Esophagus muscularis mucosa (tissue), 4 donors: Measurements from ENCODE around the gene NAPA. TPM values are rescaled to one million over a fixed set of nuclear protein-coding genes. Genes with fewer than 3 reads are reported as not detected.

Experiments used
- DNase-seq: peaks from one replicate; pipeline ENCODE4 v3.0.0-alpha.2; 2017; ENCODE audit errors: extremely low spot score
- H3K27ac ChIP-seq, 4 donors: fragments of 200-600 bp; sonication (generic); replicated peaks in 1 of 4; 1 replicate in 3 of 4; 2 replicates in 1 of 4; pipeline ENCODE4 v1.5.1; 2016 to 2019; ENCODE audit warnings: mild to moderate bottlenecking in 1 of 4
- H3K27me3 ChIP-seq, 4 donors: fragments of 200-600 bp; sonication (generic); one replicate each; pipeline versions ENCODE4 v1.5.1 to v1.6.0; 2016 to 2019
- H3K36me3 ChIP-seq, 4 donors: fragments of 200-600 bp; sonication (generic); one replicate each; pipeline ENCODE4 v1.5.1; 2016 to 2019
- H3K4me1 ChIP-seq, 4 donors: fragments of 200-600 bp; sonication (generic); one replicate each; pipeline ENCODE4 v1.5.1; 2016 to 2019
- H3K4me3 ChIP-seq, 4 donors: fragments of 200-600 bp; sonication (generic); 1 replicate in 2 of 4; 2 replicates in 2 of 4; pipeline ENCODE4 v1.5.1; 2016 to 2019; ENCODE audit warnings: mild to moderate bottlenecking in 4 of 4, moderate library complexity in 1 of 4
- H3K9me3 ChIP-seq, 4 donors: fragments of 200-600 bp; sonication (generic); 1 replicate in 3 of 4; 2 replicates in 1 of 4; pipeline ENCODE4 v1.5.1; 2016 to 2019
- CTCF ChIP-seq, 3 experiments: fragments of 200-600 bp in 2 of 3; fragments of 450-650 bp in 1 of 3; sonication (generic) in 2 of 3; IDR thresholded peaks; one replicate each; pipeline ENCODE4 v1.5.1; 2017 to 2019; ENCODE audit warnings: antibody characterized with exemption in 3 of 3, mild to moderate bottlenecking in 2 of 3, moderate library complexity in 1 of 3
- EP300 ChIP-seq: sonication (generic); formaldehyde crosslinking; IDR thresholded peaks from one replicate; pipeline ENCODE4 v1.6.1; 2017; ENCODE audit warnings: antibody characterized with exemption
- POLR2A ChIP-seq: fragments of 450-650 bp; IDR thresholded peaks from one replicate; pipeline ENCODE4 v1.6.1; 2017; ENCODE audit warnings: antibody characterized with exemption, moderate library complexity, mild to moderate bottlenecking, low read depth
- POLR2AphosphoS5 ChIP-seq, 2 donors: sonication (generic); formaldehyde crosslinking; IDR thresholded peaks; one replicate each; pipeline ENCODE4 v1.6.1; 2017; ENCODE audit warnings: antibody characterized with exemption in 2 of 2
- WGBS: methylation state at CpG from one replicate; pipeline ENCODE4 v1.1.5; 2018; 5-methylcytosine and 5-hydroxymethylcytosine counted together
- intact Hi-C: fragments of 100-400 bp; cut with DNase I; formaldehyde crosslinking; loops from one replicate; pipeline ENCODE4 v1.15.1; 2023
- total RNA-seq, 4 donors: library from RNA; depleted of rRNA; stranded (reverse); fragments of >200 nt; gene quantifications; one replicate each; pipeline versions ENCODE4 v1.1.0 to v1.2.1, GENCODE V29; 2016

Gene NAPA
- total RNA-seq, 4 donors from 2014 or later: 109 to 164 (median 148) TPM

GRCh38 chr19:47471733-47472457, 43.0 kb downstream of the NAPA start, which contains the start of gene SLC8A2:
Gene SLC8A2 (minus strand): TSS chr19:47471893. CDS start chr19:47466403, 5,490 bp downstream.
- peak within 1 kb of the TSS; percentile 50 to 60 (median 52) for H3K4me3 ChIP-seq
- H3K4me1 ChIP-seq: peaks cover 7 to 47% (median 41%) of the 10 kb centered on the region in 4 donors
- H3K27ac ChIP-seq: peak within 1 kb of the TSS; percentile 61 to 77 (median 71)
- 2% methylated on average over 12 of the region's 29 CpGs for WGBS
- H3K36me3 ChIP-seq: peaks cover 0 to 3% (median 1%) of the 10 kb centered on the region in 4 donors
- intact Hi-C loops: no loop called here
- TF ChIP-seq POLR2AphosphoS5 (IDR thresholded peaks at IDR 0.05) (peak in 1 of 2 donors; percentile 9), CTCF (IDR thresholded peaks at IDR 0.05) (no peak), POLR2A (no peak), EP300 (no peak)
- peaks cover 0 to 43% (median 5%) of the 10 kb centered on the region in 4 donors for H3K27me3 ChIP-seq
- no peaks in the 10 kb centered on the region for H3K9me3 ChIP-seq
- DNase-seq: no peak

GRCh38 chr19:47471381-47471732, 43.5 kb downstream of the NAPA start:
- Histone ChIP-seq H3K27ac (peak overlapping the region; percentile 61 to 77 (median 71)), H3K36me3 (peaks cover 0 to 3% (median under 1%) of the 10 kb centered on the region in 4 donors), H3K4me1 (peaks cover 7 to 47% (median 41%) of the 10 kb centered on the region in 4 donors), H3K27me3 (peaks cover 0 to 43% (median 5%) of the 10 kb centered on the region in 4 donors), H3K9me3 (no peaks in the 10 kb centered on the region), H3K4me3 (peak overlapping the region; percentile 50 to 60 (median 52))
- intact Hi-C loops: no loop called here
- DNase-seq: no peak
- TF ChIP-seq CTCF (IDR thresholded peaks at IDR 0.05) (no peak), POLR2AphosphoS5 (IDR thresholded peaks at IDR 0.05) (no peak), EP300 (no peak)
- 1% methylated on average over 9 of the region's 16 CpGs for WGBS

- intact Hi-C loops: no loop called here
- peak overlapping the region in 3 of 4 donors; percentile 67 to 77 (median 75) for H3K27ac ChIP-seq
- WGBS: 24% methylated on average over 13 of the region's 13 CpGs
Measured at GRCh38 chr19:47470447-47471195, 44.2 kb downstream of the NAPA start.

GRCh38 chr19:47469719-47470118, 45.1 kb downstream of the NAPA start:
- Histone ChIP-seq H3K4me3 (no peak overlapping the region), H3K36me3 (peaks cover 0 to 8% (median 0%) of the 10 kb centered on the region in 4 donors), H3K4me1 (peaks cover 7 to 47% (median 41%) of the 10 kb centered on the region in 4 donors), H3K27me3 (peaks cover 0 to 43% (median 5%) of the 10 kb centered on the region in 4 donors), H3K27ac (peak overlapping the region in 3 of 4 donors; percentile 44 to 77 (median 50)), H3K9me3 (no peaks in the 10 kb centered on the region)
- WGBS: 33% methylated on average over 1 of the region's 12 CpGs
- intact Hi-C loops: no loop called here
- no peak for DNase-seq
- TF ChIP-seq POLR2AphosphoS5 (IDR thresholded peaks at IDR 0.05): no peak
- TF ChIP-seq POLR2A: no peak
- TF ChIP-seq EP300: no peak
- TF ChIP-seq CTCF (IDR thresholded peaks at IDR 0.05): no peak

More at GRCh38 chr19:47470447-47471195, 44.2 kb downstream of the NAPA start:
- Histone ChIP-seq H3K4me3 (peak overlapping the region; percentile 50 to 60 (median 52)), H3K27me3 (peaks cover 0 to 43% (median 5%) of the 10 kb centered on the region in 4 donors), H3K4me1 (peaks cover 7 to 47% (median 41%) of the 10 kb centered on the region in 4 donors), H3K9me3 (no peaks in the 10 kb centered on the region), H3K36me3 (peaks cover 0 to 4% (median 2%) of the 10 kb centered on the region in 4 donors)
- DNase-seq: no peak
- TF ChIP-seq CTCF (IDR thresholded peaks at IDR 0.05) (no peak), POLR2AphosphoS5 (IDR thresholded peaks at IDR 0.05) (no peak), EP300 (no peak), POLR2A (no peak)
